CD4-positive, alpha-beta T cell (primary cell): ENCODE data around the gene SLC23A3. TPM values are rescaled to one million over a fixed set of nuclear protein-coding genes. Genes with fewer than 3 reads are reported as not detected.
"Not testable (repeated sequence)": the region's sequence is repeated elsewhere in the genome, so short reads cannot be mapped to it uniquely, and the experiment has no call there.

ENCODE experiments used
- ATAC-seq: fragments of 200-7000 bp; cut with Tn5 transposase; one replicate; pipeline ENCODE4 v1.10.0; 2022; ENCODE audit warnings: mild to moderate bottlenecking; ENCODE audit not compliant: poor library complexity
- CTCF ChIA-PET: fragments of 350-600 bp; sonication (Branson Sonifier 250); formaldehyde crosslinking; loops from one replicate; lab custom pipeline; 2021; ENCODE audit warnings: antibody characterized with exemption, inconsistent platforms; lab: Charles Lee
- POLR2A ChIA-PET: fragments of 350-600 bp; sonication (Branson Sonifier 250); formaldehyde crosslinking; loops from one replicate; lab custom pipeline; 2021; ENCODE audit warnings: antibody characterized with exemption, inconsistent platforms; lab: Charles Lee
- DNase-seq, 14 experiments: peaks; one replicate each; pipeline ENCODE4 v3.0.0-alpha.2; 2013 to 2020; ENCODE audit warnings: mixed read lengths in 2 of 14
- H3K27ac ChIP-seq, 2 donors: one replicate each; pipeline versions ENCODE4 v1.5.1 to v1.7.0; 2013; ENCODE audit warnings: low read length in 2 of 2, low read depth in 1 of 2, mild to moderate bottlenecking in 1 of 2
- H3K27me3 ChIP-seq, 2 experiments: 1 replicate in 1 of 2; 2 replicates in 1 of 2; pipeline versions ENCODE4 v1.6.1 to v1.7.0; 2013; ENCODE audit warnings: low read length in 2 of 2, control low read depth in 1 of 2, mild to moderate bottlenecking in 1 of 2, moderate library complexity in 1 of 2; ENCODE audit not compliant: insufficient read depth in 2 of 2, control insufficient read depth in 1 of 2
- H3K36me3 ChIP-seq: one replicate; pipeline ENCODE4 v1.6.1; 2013; ENCODE audit warnings: low read length, control low read depth; ENCODE audit not compliant: insufficient read depth
- H3K4me1 ChIP-seq: one replicate; pipeline ENCODE4 v1.6.1; 2013; ENCODE audit warnings: low read length, control low read depth; ENCODE audit not compliant: insufficient read depth
- H3K4me3 ChIP-seq: one replicate; pipeline ENCODE4 v1.5.1; 2013; ENCODE audit warnings: mild to moderate bottlenecking, low read length, moderate library complexity
- H3K9me3 ChIP-seq, 2 experiments: 1 replicate in 1 of 2; 2 replicates in 1 of 2; pipeline versions ENCODE4 v1.6.1 to v1.7.0; 2013; ENCODE audit warnings: low read length in 2 of 2, mild to moderate bottlenecking in 2 of 2, control low read depth in 1 of 2, moderate library complexity in 1 of 2; ENCODE audit not compliant: control insufficient read depth in 1 of 2, insufficient read depth in 1 of 2
- H3K27ac Mint-ChIP-seq: one replicate; pipeline ENCODE4 v1.8.0; 2020; ENCODE audit warnings: mixed read lengths
- H3K27me3 Mint-ChIP-seq: one replicate; pipeline ENCODE4 v1.8.0; 2021; ENCODE audit warnings: mixed read lengths
- H3K36me3 Mint-ChIP-seq: one replicate; pipeline ENCODE4 v1.8.0; 2021; ENCODE audit warnings: low read depth, mixed read lengths
- H3K4me1 Mint-ChIP-seq: one replicate; pipeline ENCODE4 v1.8.0; 2021; ENCODE audit warnings: low read depth, mixed read lengths
- H3K4me3 Mint-ChIP-seq: one replicate; pipeline ENCODE4 v1.8.0; 2020; ENCODE audit warnings: mild to moderate bottlenecking, mixed read lengths
- H3K9me3 Mint-ChIP-seq: one replicate; pipeline ENCODE4 v1.8.0; 2020; ENCODE audit warnings: mixed read lengths
- CTCF ChIP-seq: fragments of 200-600 bp; IDR thresholded peaks from one replicate; pipeline ENCODE4 v1.8.0; 2022; ENCODE audit warnings: antibody characterized with exemption, mild to moderate bottlenecking
- intact Hi-C, 2 experiments: fragments of 100-400 bp; cut with DNase I in 1 of 2; cut with micrococcal nuclease in 1 of 2; formaldehyde crosslinking; loops; one replicate each; pipeline versions ENCODE4 v1.15.1 to v1.9.0; 2023 to 2025; cut with DNase I, micrococcal nuclease
- total RNA-seq, 174 experiments: library from RNA in 2 of 174; stranded (reverse) in 2 of 174; gene quantifications; one replicate each; pipeline ENCODE4 v1.2.3 and lab custom pipeline; 2021 to 2026

The SLC23A3 gene
- total RNA-seq, 2 experiments from 2014 or later: 0.36 to 0.96 TPM

DNA sequence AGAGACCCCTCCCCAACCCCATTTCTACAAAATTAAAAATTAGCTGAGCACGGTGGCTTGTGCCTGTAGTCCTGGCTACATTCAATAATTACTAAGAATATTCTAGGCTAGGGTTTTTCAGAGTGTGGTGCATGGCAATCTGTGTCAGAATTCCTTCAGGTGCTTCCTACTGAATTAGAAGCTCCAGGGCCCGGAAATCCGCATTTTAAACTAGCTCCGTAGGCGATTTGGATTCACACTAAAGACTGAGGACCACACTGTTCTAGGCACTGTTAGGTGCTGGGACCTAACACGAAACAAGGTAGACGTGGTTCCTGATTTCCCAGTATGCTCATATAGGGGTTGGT is 36.1 kb upstream of the SLC23A3 start:
- peak overlapping the region; percentile 69 for H3K4me3 ChIP-seq

DNA sequence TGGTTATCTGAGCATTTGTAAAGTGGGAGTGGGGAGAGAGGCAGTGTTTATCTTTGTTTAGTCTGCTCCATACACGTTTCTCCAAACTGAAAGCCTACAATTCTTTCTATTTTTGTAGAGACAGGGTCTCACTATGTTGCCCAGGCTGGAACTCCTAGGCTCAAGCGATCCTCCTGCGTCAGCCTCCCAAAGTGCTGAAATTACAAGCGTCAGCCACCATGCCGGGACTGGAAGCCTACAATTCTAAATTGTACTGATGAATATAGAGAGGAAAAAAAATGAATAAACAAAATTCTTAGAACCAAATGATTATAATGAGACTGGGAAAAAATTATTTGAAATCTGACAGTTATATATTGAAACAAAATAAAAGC is 35.3 kb upstream of the SLC23A3 start:
- no peak overlapping the region for H3K4me3 ChIP-seq
- H3K9me3 ChIP-seq: peaks cover 0 to 3% of the 10 kb centered on the region in 2 experiments
- ChIA-PET CTCF (interaction anchor here (0.7 to 2.9 kb wide), 3 partner anchors 34 to 75 kb away, joined by 3 to 17 read pairs (median 5); partner anchors contain the start of gene NHEJ1), POLR2A (interaction anchor here (1.2 to 2.4 kb wide), 5 partner anchors 9 to 48 kb away, joined by 4 to 41 read pairs (median 17); partner anchors contain the start of genes TUBA4A and TUBA4B)
- H3K27me3 ChIP-seq: no peaks in the 10 kb centered on the region
- H3K9me3 Mint-ChIP-seq: no peaks in the 10 kb centered on the region
- peaks cover 21% of the 10 kb centered on the region for H3K36me3 ChIP-seq
- no peak for TF ChIP-seq CTCF
- intact Hi-C loops: loop anchor here in 1 of 2 experiments (10.0 kb wide), 2 partner anchors 180 to 340 kb away; partner anchors contain the start of genes CHPF, DNPEP and TMEM198
- DNase-seq: no peak
- peaks cover 39% of the 10 kb centered on the region for H3K4me1 ChIP-seq
- peaks cover 40% of the 10 kb centered on the region for H3K4me1 Mint-ChIP-seq
- H3K4me3 Mint-ChIP-seq: peak overlapping the region; percentile 65
- no peak overlapping the region for H3K27ac ChIP-seq
- no peak for ATAC-seq
- peak overlapping the region; percentile 93 for H3K27ac Mint-ChIP-seq
- H3K27me3 Mint-ChIP-seq: no peaks in the 10 kb centered on the region
- H3K36me3 Mint-ChIP-seq: peaks cover 21% of the 10 kb centered on the region

More for the DNA sequence above, 36.1 kb upstream of the SLC23A3 start:
- no peak for TF ChIP-seq CTCF
- Mint-ChIP-seq H3K27ac (peak overlapping the region; percentile 93), H3K36me3 (peaks cover 21% of the 10 kb centered on the region), H3K4me3 (peak overlapping the region; percentile 90), H3K27me3 (no peaks in the 10 kb centered on the region), H3K4me1 (peaks cover 41% of the 10 kb centered on the region), H3K9me3 (no peaks in the 10 kb centered on the region)
- Histone ChIP-seq H3K36me3 (peaks cover 21% of the 10 kb centered on the region), H3K27ac (peak overlapping the region; percentile 89 to 90), H3K4me1 (peaks cover 47% of the 10 kb centered on the region), H3K27me3 (no peaks in the 10 kb centered on the region), H3K9me3 (peaks cover 0 to 3% of the 10 kb centered on the region in 2 experiments)
- ChIA-PET POLR2A (interaction anchor here (1.0 to 4.8 kb wide), 20 partner anchors 9 to 182 kb away, joined by 3 to 139 read pairs (median 13); partner anchors contain the start of genes ABCB6, ANKZF1, ATG9A and CNPPD1), CTCF (interaction anchor here (0.9 to 4.2 kb wide), 10 partner anchors 13 to 226 kb away, joined by 3 to 32 read pairs (median 5); partner anchors contain the start of genes CNPPD1, DNPEP and NHEJ1)
- intact Hi-C loops: loop anchor here (1.0 to 10.0 kb wide), 6 partner anchors 28 to 339 kb away; partner anchors contain the start of genes CHPF (in 1 of the 2), DNAJB2 (in 1 of the 2), DNPEP (in 1 of the 2) and RETREG2 (in 1 of the 2)
- ATAC-seq (no peak), DNase-seq (no peak)

DNA sequence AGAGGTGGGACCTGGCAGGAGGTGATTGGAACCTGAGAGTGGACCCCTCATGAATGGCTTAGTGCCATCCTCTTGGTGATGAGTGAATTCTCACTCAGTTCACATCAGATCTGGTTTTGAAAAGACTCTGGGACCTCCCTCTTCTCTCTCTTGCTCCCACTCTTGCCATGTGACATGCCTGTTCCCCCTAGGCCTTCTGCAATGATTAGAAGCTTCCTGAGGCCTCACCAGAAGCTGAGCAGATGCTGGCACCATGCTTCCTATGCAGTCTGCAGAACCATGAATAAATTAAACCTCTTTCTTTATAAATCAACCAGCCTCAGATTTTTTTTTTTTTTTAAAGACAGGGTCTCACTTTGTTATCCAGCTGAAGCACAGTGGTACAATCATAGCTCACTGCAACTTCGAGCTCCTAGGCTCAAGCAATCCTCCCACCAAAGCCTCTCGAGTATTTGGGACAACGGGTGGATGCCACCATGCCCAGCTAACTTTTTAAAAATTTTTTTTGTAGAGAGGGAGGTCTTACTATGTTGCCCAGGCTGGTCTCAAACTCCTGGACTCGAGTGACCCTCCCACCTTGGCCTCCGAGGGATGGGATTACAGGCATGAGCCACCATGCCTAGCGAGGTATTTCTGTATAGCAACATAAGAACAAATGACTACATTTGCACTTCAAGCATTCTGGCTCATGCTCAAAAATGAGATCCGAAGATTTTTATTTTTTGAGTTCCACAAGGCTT is 34.8 kb upstream of the SLC23A3 start:
- no peaks in the 10 kb centered on the region for H3K27me3 ChIP-seq
- peaks cover 20% of the 10 kb centered on the region for H3K36me3 ChIP-seq
- Mint-ChIP-seq H3K4me3 (no peak overlapping the region), H3K9me3 (no peaks in the 10 kb centered on the region), H3K36me3 (peaks cover 20% of the 10 kb centered on the region), H3K27ac (peak overlapping the region; percentile 93), H3K27me3 (peaks cover under 1% of the 10 kb centered on the region), H3K4me1 (peaks cover 39% of the 10 kb centered on the region)
- H3K27ac ChIP-seq: no peak overlapping the region
- peaks cover 38% of the 10 kb centered on the region for H3K4me1 ChIP-seq
- TF ChIP-seq CTCF: no peak
- intact Hi-C loops: loop anchor here in 1 of 2 experiments (10.0 kb wide), 2 partner anchors 180 to 340 kb away; partner anchors contain the start of genes CHPF, DNPEP and TMEM198
- peaks cover 0 to 3% of the 10 kb centered on the region in 2 experiments for H3K9me3 ChIP-seq
- POLR2A ChIA-PET: no interaction called here
- ATAC-seq (no peak), DNase-seq (peak in 1 of 14 experiments; percentile 0)
- no peak overlapping the region for H3K4me3 ChIP-seq
- CTCF ChIA-PET: interaction anchor here (0.7 to 1.0 kb wide), 2 partner anchors 76 to 90 kb away, joined by 3 to 7 read pairs; no protein-coding TSS in a partner anchor

GRCh38 chr2:219201331-219201730 is 31.5 kb upstream of the SLC23A3 start:
- H3K4me3 ChIP-seq, DNase-seq, H3K9me3 Mint-ChIP-seq, H3K4me3 Mint-ChIP-seq, H3K36me3 ChIP-seq, H3K9me3 ChIP-seq, H3K27me3 Mint-ChIP-seq, H3K27ac ChIP-seq, ATAC-seq, H3K27me3 ChIP-seq, H3K27ac Mint-ChIP-seq, H3K36me3 Mint-ChIP-seq: not testable (repeated sequence)
- intact Hi-C loops: loop anchor here in 1 of 2 experiments (10.0 kb wide), 2 partner anchors 183 to 343 kb away; partner anchors contain the start of genes CHPF, DNPEP and TMEM198
- ChIA-PET POLR2A (interaction anchor here (1.1 to 2.4 kb wide), 3 partner anchors 19 to 25 kb away, joined by 3 to 14 read pairs (median 12); partner anchors contain the start of gene CNPPD1), CTCF (interaction anchor here (1.7 to 2.3 kb wide), 2 partner anchors 10 to 143 kb away, joined by 4 to 6 read pairs; no protein-coding TSS in a partner anchor)
- H3K4me1 ChIP-seq: peaks cover 13% of the 10 kb centered on the region
- H3K4me1 Mint-ChIP-seq: peaks cover 12% of the 10 kb centered on the region
